HepG2 (cell line): ENCODE results near the gene TPRG1. TPM values are rescaled to one million over a fixed set of nuclear protein-coding genes. Genes with fewer than 3 reads are reported as not detected.

Experiments used
- ATAC-seq: fragments of 200-7000 bp; cut with Tn5 transposase; 3 replicates; pipeline ENCODE4 v1.9.1; 2020; ENCODE audit warnings: mild to moderate bottlenecking, moderate library complexity
- BruUV-seq: library from RNA; stranded (reverse); fragments of 400-500 nt; replicated peaks from 2 replicates; lab custom pipeline; 2021; lab: Mats Ljungman, UMichigan
- CTCF ChIA-PET: fragments of 300-600 bp; formaldehyde crosslinking; extraction: SDS; loops from one replicate; lab custom pipeline; 2021; ENCODE audit warnings: low total read pairs, inconsistent platforms, low intra/inter-chr PET ratio; lab: Yijun Ruan, JAX
- POLR2A ChIA-PET: fragments of 350-600 bp; sonication (Branson Sonifier 250); formaldehyde crosslinking; loops from one replicate; lab custom pipeline; 2020; ENCODE audit warnings: antibody characterized with exemption, inconsistent platforms; lab: Yijun Ruan, JAX
- DNase-seq: peaks from one replicate; pipeline ENCODE4 v3.0.0-alpha.2; 2015; ENCODE audit warnings: low spot score
- FAIRE-seq: peaks from 3 replicates; lab custom pipeline; 2011; peaks lifted over from hg19 to GRCh38; lab: Jason Lieb, UNC
- H2AFZ ChIP-seq: one replicate; pipeline ENCODE4 v1.6.1; 2011; ENCODE audit warnings: low read length, inconsistent platforms
- H3K27ac ChIP-seq: fragments of 300-600 bp; 3 replicates; pipeline ENCODE4 v1.8.0; 2011; ENCODE audit warnings: mixed run types, mild to moderate bottlenecking, mixed read lengths, low read length, inconsistent platforms; ENCODE audit not compliant: insufficient read depth; ENCODE audit errors: extremely low read length
- H3K27me3 ChIP-seq, 2 experiments: fragments of 200-600 bp in 1 of 2; 2 replicates in 1 of 2; 3 replicates in 1 of 2; pipeline versions ENCODE4 v1.6.0 to v1.8.0; 2011; ENCODE audit warnings: low read length in 2 of 2, mild to moderate bottlenecking in 2 of 2, moderate library complexity in 2 of 2, inconsistent platforms in 1 of 2; ENCODE audit not compliant: insufficient read depth in 2 of 2, control insufficient read depth in 1 of 2
- H3K36me3 ChIP-seq, 2 experiments: fragments of 200-600 bp in 1 of 2; replicated peaks in 1 of 2; 2 replicates in 1 of 2; 3 replicates in 1 of 2; pipeline versions ENCODE4 v1.5.1 to v1.8.0; 2011; ENCODE audit warnings: low read length in 2 of 2, inconsistent platforms in 1 of 2; ENCODE audit not compliant: insufficient read depth in 2 of 2, control insufficient read depth in 1 of 2
- H3K4me1 ChIP-seq: 2 replicates; pipeline ENCODE4 v1.5.1; 2012; ENCODE audit warnings: low read length, inconsistent platforms; ENCODE audit not compliant: insufficient read depth
- H3K4me2 ChIP-seq: 2 replicates; pipeline ENCODE4 v1.6.0; 2011; ENCODE audit warnings: low read depth, low read length, inconsistent platforms
- H3K4me3 ChIP-seq, 3 experiments: fragments of 200-600 bp in 1 of 3; sonication (generic), shearing (Covaris generic) in 1 of 3; replicated peaks in 1 of 3; 2 replicates each; pipeline ENCODE4 v1.5.1; 2011 to 2016; ENCODE audit warnings: low read length in 3 of 3, inconsistent platforms in 2 of 3, low read depth in 2 of 3, mild to moderate bottlenecking in 2 of 3, control low read depth in 1 of 3, mixed read lengths in 1 of 3; ENCODE audit not compliant: insufficient read depth in 1 of 3
- H3K79me2 ChIP-seq: one replicate; pipeline ENCODE4 v1.6.1; 2011; ENCODE audit warnings: low read length, inconsistent platforms; ENCODE audit not compliant: insufficient read depth
- H3K9ac ChIP-seq: 2 replicates; pipeline ENCODE4 v1.6.0; 2011; ENCODE audit warnings: mild to moderate bottlenecking, low read depth, low read length, inconsistent platforms; ENCODE audit not compliant: insufficient read depth
- H3K9me3 ChIP-seq: 2 replicates; pipeline ENCODE4 v1.5.1; 2012; ENCODE audit warnings: mild to moderate bottlenecking, low read length
- H4K20me1 ChIP-seq: 2 replicates; pipeline ENCODE4 v1.6.0; 2011; ENCODE audit warnings: inconsistent platforms, mild to moderate bottlenecking, low read length, moderate library complexity; ENCODE audit not compliant: insufficient read depth
- AKNA ChIP-seq: sonication (generic); formaldehyde crosslinking; IDR thresholded peaks from 2 replicates; pipeline ENCODE4 v1.4.0; 2020; ENCODE audit warnings: missing genetic modification reagents, borderline replicate concordance
- GPN1 ChIP-seq: sonication (generic); formaldehyde crosslinking; IDR thresholded peaks from 2 replicates; pipeline ENCODE4 v1.5.1; 2020; ENCODE audit warnings: missing genetic modification reagents, borderline replicate concordance
- HMG20B ChIP-seq: conservative IDR thresholded peaks from 2 replicates; pipeline ENCODE4 v1.6.1; 2016; ENCODE audit warnings: missing genetic modification reagents, missing compliant biosample characterization
- HMGA1 ChIP-seq: sonication (generic); formaldehyde crosslinking; conservative IDR thresholded peaks from 2 replicates; pipeline ENCODE4 v1.4.0; 2020; ENCODE audit warnings: missing genetic modification reagents
- MLLT10 ChIP-seq: sonication (generic); formaldehyde crosslinking; IDR thresholded peaks from 2 replicates; pipeline ENCODE4 v1.4.0; 2020; ENCODE audit warnings: missing genetic modification reagents
- SOX5 ChIP-seq: IDR thresholded peaks from 2 replicates; pipeline ENCODE4 v1.6.1; 2016; ENCODE audit warnings: borderline replicate concordance
- SYNCRIP ChIP-seq: fragments of 200-400 bp; formaldehyde crosslinking; IDR thresholded peaks from 2 replicates; pipeline ENCODE4 v1.6.1; 2018; ENCODE audit warnings: mild to moderate bottlenecking, low read depth, low read length; ENCODE audit not compliant: insufficient read depth
- ZNF12 ChIP-seq: sonication (generic); formaldehyde crosslinking; IDR thresholded peaks from 2 replicates; pipeline ENCODE4 v1.5.0; 2020; ENCODE audit warnings: missing genetic modification reagents
- ZNF772 ChIP-seq: sonication (generic); formaldehyde crosslinking; IDR thresholded peaks from 2 replicates; pipeline ENCODE4 v1.5.0; 2020; ENCODE audit warnings: mild to moderate bottlenecking, missing genetic modification reagents
- ZSCAN31 ChIP-seq: sonication (generic); formaldehyde crosslinking; IDR thresholded peaks from 2 replicates; pipeline ENCODE4 v1.5.0; 2020; ENCODE audit warnings: low read depth, mild to moderate bottlenecking, missing genetic modification reagents
- WGBS: methylation state at CpG from one replicate; pipeline ENCODE4 v1.1.6; 2017; ENCODE audit warnings: low lambda C conversion rate; 5-methylcytosine and 5-hydroxymethylcytosine counted together
- in situ Hi-C: cut with HindIII; loops from 2 replicates; pipeline ENCODE4 v1.10.0; 2017; ENCODE audit warnings: low pct_unique_long_range_greater_than_20kb; ENCODE audit not compliant: extremely low pct_ligation_motif_present
- intact Hi-C: fragments of 100-400 bp; cut with micrococcal nuclease; formaldehyde crosslinking; loops from one replicate; pipeline ENCODE4 v1.10.0; 2022; ENCODE audit not compliant: unreplicated experiment
- polyA plus RNA-seq, 8 experiments: library from polyadenylated mRNA; depleted of rRNA in 3 of 8; stranded (reverse) in 7 of 8; unstranded in 1 of 8; fragments of >200 nt; fragmentation: Illumina TruSeq in 4 of 8; extraction: Trizol in 4 of 8; gene quantifications; 2 replicates each; pipeline versions ENCODE4 v1.2.1 to v1.2.3, GENCODE V29; 2011 to 2016; ENCODE audit warnings: low read depth in 4 of 8, missing spikeins in 1 of 8, mixed read lengths in 1 of 8; ENCODE audit not compliant: insufficient read depth in 1 of 8
- total RNA-seq, 5 experiments: library from RNA; depleted of rRNA; stranded (reverse); fragments of >200 nt; fragmentation: Illumina TruSeq; extraction: Trizol; gene quantifications; 2 replicates each; pipeline ENCODE4 v1.2.3, GENCODE V29; 2016; ENCODE audit warnings: low read depth in 1 of 5
- TF ChIP-seq, protein P1 (sequence below), 2 experiments: fragments of 450-650 bp in 1 of 2; sonication (generic) in 1 of 2; formaldehyde crosslinking; IDR thresholded peaks; 2 replicates each; pipeline versions ENCODE4 v1.5.0 to v1.8.0; 2020 to 2022; ENCODE audit warnings: mild to moderate bottlenecking in 1 of 2, missing genetic modification reagents in 1 of 2
- TF ChIP-seq, protein P2 (sequence below): sonication (generic); formaldehyde crosslinking; IDR thresholded peaks from 2 replicates; pipeline ENCODE4 v1.4.0; 2020; ENCODE audit warnings: mild to moderate bottlenecking, low read depth, missing genetic modification reagents
- TF ChIP-seq, protein P3 (sequence below): sonication (generic); formaldehyde crosslinking; IDR thresholded peaks from 2 replicates; pipeline ENCODE4 v1.4.0; 2020; ENCODE audit warnings: missing genetic modification reagents; ENCODE audit errors: not compliant biosample characterization
- TF ChIP-seq, protein P4 (sequence below): sonication (generic); formaldehyde crosslinking; IDR thresholded peaks from 2 replicates; pipeline ENCODE4 v1.5.0; 2020; ENCODE audit warnings: mild to moderate bottlenecking, missing genetic modification reagents

TPRG1 gene
- total and polyA plus RNA-seq, 2 of the 13 experiments (the other 11 are each of a cell fraction or from before 2014, with no cell fraction given), result 0.17 TPM; not detected in 1

- no peak for FAIRE-seq
- no peaks in the 10 kb centered on the region for H3K4me1 ChIP-seq
- no peak for DNase-seq
- H3K79me2 ChIP-seq, result no peaks in the 10 kb centered on the region
- no peak overlapping the region for H3K9ac ChIP-seq
- H3K4me3 ChIP-seq, result no peak overlapping the region
- ATAC-seq, result no peak
- no peaks in the 10 kb centered on the region for H3K27me3 ChIP-seq
- 8% methylated on average over 3 of the region's 3 CpGs for WGBS
- no peaks in the 10 kb centered on the region for H3K9me3 ChIP-seq
- intact Hi-C loops, result no loop called here
- H2AFZ ChIP-seq, result no peak overlapping the region
- H3K27ac ChIP-seq, result no peak overlapping the region
- no peak overlapping the region for H3K4me2 ChIP-seq
- POLR2A ChIA-PET, result no interaction called here
- CTCF ChIA-PET, result no interaction called here
- no peaks in the 10 kb centered on the region for H4K20me1 ChIP-seq
- no TSS peak for BruUV-seq
- no peaks in the 10 kb centered on the region for H3K36me3 ChIP-seq
- in situ Hi-C loops, result no loop called here
- TF ChIP-seq, protein P1, sequence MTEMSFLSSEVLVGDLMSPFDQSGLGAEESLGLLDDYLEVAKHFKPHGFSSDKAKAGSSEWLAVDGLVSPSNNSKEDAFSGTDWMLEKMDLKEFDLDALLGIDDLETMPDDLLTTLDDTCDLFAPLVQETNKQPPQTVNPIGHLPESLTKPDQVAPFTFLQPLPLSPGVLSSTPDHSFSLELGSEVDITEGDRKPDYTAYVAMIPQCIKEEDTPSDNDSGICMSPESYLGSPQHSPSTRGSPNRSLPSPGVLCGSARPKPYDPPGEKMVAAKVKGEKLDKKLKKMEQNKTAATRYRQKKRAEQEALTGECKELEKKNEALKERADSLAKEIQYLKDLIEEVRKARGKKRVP (CRISPR knock-in tag; IDR thresholded peaks at IDR 0.05), result no peak
- TF ChIP-seq SYNCRIP, result no peak
- no peak for TF ChIP-seq ZNF772 (CRISPR knock-in tag)
- TF ChIP-seq HMG20B, result no peak
- no peak for TF ChIP-seq SOX5 (CRISPR knock-in tag)
- TF ChIP-seq ZNF12, result no peak
- TF ChIP-seq, protein P2, sequence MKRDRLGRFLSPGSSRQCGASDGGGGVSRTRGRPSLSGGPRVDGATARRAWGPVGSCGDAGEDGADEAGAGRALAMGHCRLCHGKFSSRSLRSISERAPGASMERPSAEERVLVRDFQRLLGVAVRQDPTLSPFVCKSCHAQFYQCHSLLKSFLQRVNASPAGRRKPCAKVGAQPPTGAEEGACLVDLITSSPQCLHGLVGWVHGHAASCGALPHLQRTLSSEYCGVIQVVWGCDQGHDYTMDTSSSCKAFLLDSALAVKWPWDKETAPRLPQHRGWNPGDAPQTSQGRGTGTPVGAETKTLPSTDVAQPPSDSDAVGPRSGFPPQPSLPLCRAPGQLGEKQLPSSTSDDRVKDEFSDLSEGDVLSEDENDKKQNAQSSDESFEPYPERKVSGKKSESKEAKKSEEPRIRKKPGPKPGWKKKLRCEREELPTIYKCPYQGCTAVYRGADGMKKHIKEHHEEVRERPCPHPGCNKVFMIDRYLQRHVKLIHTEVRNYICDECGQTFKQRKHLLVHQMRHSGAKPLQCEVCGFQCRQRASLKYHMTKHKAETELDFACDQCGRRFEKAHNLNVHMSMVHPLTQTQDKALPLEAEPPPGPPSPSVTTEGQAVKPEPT (CRISPR knock-in tag), result no peak
- no peak for TF ChIP-seq GPN1 (CRISPR knock-in tag)
- TF ChIP-seq, protein P3, sequence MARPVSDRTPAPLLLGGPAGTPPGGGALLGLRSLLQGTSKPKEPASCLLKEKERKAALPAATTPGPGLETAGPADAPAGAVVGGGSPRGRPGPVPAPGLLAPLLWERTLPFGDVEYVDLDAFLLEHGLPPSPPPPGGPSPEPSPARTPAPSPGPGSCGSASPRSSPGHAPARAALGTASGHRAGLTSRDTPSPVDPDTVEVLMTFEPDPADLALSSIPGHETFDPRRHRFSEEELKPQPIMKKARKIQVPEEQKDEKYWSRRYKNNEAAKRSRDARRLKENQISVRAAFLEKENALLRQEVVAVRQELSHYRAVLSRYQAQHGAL (CRISPR knock-in tag), result no peak
- TF ChIP-seq, protein P4, sequence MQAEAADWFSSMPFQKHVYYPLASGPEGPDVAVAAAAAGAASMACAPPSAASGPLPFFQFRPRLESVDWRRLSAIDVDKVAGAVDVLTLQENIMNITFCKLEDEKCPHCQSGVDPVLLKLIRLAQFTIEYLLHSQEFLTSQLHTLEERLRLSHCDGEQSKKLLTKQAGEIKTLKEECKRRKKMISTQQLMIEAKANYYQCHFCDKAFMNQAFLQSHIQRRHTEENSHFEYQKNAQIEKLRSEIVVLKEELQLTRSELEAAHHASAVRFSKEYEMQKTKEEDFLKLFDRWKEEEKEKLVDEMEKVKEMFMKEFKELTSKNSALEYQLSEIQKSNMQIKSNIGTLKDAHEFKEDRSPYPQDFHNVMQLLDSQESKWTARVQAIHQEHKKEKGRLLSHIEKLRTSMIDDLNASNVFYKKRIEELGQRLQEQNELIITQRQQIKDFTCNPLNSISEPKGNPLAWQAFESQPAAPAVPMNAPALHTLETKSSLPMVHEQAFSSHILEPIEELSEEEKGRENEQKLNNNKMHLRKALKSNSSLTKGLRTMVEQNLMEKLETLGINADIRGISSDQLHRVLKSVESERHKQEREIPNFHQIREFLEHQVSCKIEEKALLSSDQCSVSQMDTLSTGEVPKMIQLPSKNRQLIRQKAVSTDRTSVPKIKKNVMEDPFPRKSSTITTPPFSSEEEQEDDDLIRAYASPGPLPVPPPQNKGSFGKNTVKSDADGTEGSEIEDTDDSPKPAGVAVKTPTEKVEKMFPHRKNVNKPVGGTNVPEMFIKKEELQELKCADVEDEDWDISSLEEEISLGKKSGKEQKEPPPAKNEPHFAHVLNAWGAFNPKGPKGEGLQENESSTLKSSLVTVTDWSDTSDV (CRISPR knock-in tag), result no peak
- TF ChIP-seq ZSCAN31 (CRISPR knock-in tag), result no peak
- no peak for TF ChIP-seq MLLT10
- no peak for TF ChIP-seq HMGA1 (CRISPR knock-in tag)
- TF ChIP-seq AKNA (CRISPR knock-in tag), result no peak
Observed at GRCh38 chr3:189282189-189282588, 110.4 kb downstream of the TPRG1 start.
